ENCODE results near the gene PLPPR3.

Gene PLPPR3

DNA sequence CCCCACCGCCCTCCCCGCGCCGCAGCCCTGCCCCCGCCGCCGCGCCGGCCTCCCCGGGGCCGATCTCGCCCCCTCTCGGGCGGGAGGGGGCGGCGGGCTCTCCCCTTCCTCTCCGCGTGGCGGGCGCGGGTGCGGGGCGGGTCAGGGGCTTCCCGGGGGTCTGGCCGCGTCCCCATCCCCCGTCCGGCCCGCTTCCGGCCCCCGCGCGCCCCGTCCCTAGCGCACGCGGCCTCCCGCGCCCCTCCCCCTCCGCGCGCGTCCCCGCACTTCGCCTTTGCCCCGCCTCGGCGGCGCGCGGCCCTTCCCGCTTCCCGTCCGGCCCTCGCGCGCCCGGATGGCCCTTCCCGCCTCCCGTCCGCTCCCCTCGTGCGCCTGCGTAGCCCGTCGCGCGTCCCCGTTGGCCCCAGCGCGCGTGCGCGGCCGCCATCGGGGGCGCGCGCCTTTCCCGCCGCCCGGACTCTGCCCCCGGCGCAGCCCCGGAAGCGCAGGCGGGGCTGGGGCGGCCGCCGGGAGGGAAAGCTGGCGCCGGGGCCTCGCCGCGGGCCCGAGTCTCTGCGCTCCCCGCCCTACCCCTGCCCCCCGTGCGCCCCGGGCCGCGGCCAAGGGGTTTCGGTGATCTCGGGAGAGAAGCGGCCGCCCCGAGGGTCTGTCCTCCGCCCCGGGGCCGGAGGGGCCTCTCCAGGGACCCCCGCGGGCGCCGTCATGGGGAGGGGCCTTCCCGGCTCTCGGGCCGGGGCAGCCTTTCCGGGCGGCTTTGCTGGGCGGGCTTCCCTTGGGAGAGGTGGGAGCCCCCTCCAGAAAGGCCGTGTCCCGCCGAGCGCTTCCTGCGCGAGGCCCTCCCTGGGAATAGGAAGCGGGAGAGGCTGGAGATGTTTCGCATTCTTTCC, 24.0 kb downstream of the PLPPR3 start:
- peak in 48 of 51 donors; percentile 12 to 85 (median 60) for DNase-seq

DNA sequence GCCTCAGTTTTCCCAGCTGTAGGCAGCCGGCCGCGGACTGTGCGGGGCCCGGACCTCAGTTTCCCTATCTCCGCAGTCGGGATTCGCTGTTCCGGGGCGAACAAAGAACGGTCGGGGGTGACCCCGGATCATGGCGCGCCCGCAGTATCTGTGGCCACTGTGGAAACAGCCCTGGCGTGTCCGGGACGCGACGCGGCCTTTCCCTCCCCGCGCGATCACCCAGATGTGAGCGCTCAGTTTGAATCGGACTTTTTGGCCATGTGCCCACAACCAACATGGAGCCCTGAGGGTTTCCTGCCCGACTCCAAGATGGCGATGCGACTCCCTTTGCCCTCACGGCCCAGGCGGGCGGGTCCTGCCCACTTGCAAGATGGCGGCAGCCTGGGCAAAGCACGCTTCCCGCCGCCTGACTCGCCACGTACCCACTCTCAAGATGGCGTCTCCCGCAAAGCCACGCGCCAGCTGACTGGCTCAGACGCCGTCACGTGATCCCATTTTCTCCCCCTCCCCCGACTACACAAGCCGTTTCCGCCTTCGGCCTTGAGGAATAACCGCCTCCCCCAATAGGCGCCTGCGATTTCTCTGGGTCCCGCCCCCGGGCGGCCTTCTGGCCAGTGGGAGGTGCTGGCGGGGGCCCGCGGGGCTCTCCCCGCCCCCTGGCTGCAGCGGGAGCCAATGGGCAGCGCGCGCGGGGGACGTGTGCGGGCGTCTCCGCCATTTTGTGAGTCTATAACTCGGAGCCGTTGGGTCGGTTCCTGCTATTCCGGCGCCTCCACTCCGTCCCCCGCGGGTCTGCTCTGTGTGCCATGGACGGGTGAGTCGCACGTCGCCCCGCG, 24.8 kb downstream of the PLPPR3 start, which contains the start of gene PTBP1:
PTBP1 (plus strand) TSS at position 761 of the 836 bp plus-strand sequence; CDS start at position 807, 46 bp downstream.
- DNase-seq = peak; percentile 81 to 100 (median 100)

DNA sequence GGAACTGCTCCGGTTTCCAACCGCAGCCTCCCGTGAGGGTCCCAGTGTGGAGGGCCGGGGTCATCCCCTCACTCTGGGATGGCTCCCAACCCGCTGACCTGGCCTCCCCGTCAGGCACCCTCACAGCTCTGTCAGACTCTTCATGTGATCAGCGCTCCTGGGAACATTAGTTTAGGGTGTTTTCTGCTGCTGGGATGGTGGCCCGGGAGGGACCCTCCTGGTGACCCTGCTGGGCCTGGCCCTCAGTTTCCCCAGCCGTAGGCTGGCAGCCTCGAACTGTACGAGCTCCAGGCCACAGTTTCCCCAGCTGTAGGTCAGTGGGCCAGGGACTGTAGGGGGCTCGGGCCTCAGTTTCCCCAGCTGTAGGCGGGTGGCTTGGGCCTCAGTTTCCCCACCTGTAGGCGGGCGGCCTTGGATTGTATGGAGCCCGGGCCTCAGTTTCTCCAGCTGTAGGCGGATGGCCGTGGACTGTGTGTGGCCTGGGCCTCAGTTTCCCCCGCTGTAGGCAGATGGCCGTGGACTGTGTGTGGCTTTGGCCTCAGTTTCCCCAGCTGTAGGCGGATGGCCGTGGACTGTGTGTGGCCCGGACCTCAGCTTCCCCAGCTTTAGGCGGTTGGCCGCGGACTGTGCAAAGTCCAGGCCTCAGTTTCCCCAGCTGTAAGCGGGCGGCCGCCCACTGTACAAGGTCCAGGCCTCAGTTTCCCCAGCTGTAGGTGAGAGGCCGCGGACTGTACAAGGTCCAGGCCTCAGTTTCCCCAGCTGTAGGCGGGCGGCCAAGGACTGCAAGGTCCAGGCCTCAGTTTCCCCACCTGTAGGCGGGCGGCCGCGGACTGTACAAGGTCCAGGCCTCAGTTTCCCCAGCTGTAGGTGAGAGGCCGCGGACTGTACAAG, 25.8 kb downstream of the PLPPR3 start:
- DNase-seq = no peak

DNA sequence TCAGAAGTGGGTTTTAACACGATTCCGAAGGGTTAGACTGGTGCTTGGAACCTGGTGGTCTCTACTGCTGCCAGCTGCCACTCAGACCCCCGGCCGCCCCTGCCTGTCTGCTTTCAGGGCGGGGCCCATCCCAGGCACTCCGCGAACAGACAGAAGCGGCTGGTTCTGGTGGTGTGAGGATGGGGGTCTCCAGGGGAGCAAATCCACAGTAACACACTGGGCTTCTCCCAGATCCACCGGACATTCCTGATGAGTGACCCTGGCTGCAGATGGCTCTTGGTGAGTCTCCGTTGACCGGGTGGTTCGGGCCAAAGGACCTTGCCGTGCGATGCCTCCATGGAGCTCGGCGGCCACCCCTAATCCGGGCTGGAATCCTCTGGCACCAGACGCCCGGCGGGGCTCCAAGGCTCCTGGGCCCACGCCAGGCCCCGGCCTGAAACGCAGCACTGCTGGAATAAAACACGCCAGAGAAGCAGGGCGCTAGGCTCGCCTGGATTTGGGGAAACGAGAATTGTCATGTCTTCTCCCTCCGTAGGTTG, 26.6 kb downstream of the PLPPR3 start:
- DNase-seq = peak in 22 of 51 donors; percentile 5 to 50 (median 28)

DNA sequence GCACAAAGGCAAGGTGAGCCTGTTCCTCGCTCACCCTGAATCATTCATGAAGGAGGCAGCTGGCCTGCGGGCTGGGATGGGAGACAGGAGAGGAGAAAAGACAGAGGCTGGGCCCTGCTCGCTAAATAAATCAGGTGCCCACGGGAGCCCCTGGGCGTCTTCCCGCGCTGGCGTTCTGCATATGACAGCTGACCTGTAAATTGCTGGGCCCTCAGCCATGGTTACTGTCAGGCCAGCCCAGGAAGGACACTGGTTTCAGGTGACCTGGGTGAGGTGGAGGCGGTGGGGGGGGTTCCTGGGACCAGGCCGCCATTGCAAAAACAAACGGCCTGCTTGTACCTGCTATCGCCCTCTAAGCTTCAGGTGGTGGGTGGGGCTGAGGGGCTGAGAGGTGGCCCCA, 27.9 kb downstream of the PLPPR3 start:
- no peak for DNase-seq

DNA sequence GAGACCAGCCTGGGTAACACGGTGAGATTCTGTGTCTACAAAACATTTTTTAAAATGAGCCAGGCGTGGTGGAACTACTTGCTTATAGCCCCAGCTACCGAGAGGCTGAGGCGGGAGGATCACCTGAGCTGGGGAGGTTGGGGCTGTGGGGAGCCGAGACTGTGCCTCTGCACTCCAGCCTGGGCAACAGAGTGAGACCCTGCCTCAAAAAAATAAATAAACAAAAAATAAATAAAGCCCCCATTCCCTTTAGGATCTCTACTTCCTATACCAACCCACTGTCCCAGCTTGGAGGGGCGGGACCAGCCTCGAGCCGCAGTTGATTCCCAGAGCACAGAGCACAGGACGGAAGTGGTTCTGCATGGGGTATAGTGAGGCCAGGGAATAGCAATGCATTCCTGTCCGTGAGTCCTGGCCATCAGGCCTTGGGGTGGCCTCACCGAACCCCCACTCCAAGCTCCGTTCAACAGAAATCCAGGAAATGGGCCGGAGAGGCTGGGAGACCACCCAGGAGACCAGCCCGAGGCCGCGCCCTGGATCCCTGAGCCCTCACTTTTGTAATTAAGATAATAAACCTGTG, 29.4 kb downstream of the PLPPR3 start:
- DNase-seq = no peak

DNA sequence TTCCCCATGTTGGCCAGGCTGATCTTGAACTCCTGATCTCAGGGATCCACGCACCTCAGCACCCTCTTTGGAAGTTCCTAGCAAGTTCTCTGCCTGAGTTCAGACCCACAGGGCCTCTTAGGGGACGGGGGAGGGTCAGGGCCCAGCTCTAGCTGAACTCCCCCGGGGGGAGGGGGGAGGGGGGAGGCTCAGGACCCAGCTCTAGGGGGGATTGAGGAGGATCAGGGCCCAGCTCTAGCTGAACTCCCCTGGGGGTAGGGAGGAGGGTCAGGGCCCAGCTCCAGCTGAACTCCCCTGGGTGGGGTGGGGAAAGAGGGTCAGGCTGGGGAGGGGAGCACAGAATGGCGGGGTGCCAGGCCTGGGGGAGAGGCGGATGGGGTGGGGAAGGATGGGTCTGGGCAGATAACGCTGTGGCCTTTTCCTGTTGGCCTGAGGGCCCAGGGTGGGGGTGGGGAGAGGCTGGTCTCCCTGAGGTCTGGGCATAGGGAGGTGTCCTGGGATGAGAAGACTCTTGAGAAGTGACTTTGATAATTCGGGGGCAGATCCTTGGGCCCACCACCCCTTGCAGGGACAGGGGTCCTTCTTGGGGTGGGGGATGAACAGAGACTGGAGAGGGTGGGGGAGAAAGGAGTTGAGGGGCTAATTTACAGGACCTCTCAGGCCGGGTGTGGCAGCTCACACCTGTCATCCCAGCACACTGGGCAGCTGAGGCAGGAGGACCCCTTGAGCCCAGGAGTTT, 30.0 kb downstream of the PLPPR3 start:
- no peak for DNase-seq

DNA sequence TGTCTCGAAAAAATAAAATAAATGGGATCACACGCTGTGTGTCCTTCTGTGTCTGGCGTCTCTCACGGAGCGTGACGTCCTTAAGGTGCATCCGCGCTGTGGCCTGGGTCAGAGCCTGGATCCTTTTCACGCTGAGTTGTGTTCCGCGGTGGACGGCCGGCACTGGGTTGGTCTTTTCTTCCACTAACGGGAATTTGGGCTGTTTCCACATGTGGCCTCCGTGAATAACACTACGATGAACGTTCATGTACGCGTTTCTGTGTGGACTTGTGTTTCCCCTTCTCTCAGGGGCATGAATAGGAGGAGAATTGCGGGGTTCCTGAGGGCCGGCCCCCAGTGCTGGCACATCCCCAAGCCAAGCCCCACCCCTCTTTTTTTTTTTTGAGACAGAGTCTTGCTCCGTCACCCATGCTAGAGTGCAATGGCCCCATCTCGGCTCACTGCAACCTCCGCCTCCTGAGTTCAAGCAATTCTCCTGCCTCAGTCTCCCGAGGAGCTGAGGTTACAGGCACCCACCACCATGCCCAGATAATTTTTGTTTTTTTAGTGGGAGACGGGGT, 30.7 kb downstream of the PLPPR3 start:
- no peak for DNase-seq

DNA sequence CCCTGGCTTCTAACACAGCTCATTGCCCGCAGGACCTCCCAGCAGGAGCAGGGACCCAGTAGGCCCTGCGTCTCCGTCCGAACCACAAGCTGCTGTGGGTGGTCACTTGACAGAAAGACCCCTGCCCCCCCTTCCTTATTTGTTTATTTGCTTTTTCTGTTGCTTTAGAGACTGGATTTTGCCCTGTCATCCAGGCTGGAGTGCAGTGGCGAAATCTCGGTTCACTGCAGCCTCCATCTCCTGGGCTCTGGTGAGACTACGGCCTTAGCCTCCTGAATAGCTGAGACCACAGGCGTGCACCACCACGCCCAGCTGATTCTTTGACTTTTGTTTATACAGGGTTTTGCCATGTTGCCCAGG, 32.1 kb downstream of the PLPPR3 start:
- DNase-seq = no peak

DNA sequence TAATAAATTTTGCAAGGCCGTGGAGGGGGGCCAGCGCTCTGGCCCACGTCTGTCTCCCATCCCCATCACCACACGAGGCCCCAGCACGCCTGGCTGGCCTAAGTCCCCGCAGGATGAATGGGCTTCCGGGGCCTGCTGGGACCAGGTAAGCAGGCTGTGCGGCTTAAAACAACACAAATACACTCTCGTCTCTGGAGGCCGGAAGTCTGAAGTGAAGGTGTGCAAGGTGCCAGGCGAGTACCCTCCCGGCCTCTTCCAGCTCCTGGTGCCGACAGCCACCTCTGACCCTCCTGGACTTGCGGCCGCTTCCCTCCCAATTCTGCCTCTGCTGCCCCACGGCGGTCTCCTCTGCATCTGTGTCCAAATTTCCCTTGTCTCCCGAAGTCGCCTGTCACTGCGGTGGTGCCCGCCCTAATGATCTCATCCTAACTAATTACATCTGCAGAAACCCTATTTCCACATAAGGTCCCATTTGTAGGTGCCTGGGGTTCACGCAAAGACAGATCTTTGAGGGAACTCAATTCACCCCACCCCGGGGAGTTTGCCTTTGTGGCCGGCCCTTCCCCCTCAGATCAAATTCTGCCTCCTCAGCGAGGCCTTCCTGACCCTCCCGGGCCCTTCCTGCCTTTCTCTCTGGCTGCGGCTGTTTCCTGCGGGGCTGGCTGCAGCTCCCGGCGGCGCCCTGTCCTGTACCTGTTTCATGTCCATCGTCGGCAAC, 32.6 kb downstream of the PLPPR3 start:
- no peak for DNase-seq

DNA sequence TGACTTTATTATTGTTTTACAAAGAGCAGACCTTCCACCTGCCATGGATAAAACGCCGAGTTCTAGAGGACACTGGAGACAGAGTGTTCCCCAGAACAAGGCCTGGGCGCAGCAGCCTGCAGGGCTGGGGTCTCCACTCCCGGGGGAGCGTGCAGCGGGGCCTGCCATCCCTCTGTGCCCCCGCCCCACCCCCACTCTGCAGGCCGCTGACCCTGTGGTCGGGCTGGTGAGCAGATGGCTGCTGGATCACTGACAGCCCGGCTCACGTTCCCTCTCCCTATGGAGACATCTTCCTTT, 33.1 kb downstream of the PLPPR3 start:
- DNase-seq = no peak

DNA sequence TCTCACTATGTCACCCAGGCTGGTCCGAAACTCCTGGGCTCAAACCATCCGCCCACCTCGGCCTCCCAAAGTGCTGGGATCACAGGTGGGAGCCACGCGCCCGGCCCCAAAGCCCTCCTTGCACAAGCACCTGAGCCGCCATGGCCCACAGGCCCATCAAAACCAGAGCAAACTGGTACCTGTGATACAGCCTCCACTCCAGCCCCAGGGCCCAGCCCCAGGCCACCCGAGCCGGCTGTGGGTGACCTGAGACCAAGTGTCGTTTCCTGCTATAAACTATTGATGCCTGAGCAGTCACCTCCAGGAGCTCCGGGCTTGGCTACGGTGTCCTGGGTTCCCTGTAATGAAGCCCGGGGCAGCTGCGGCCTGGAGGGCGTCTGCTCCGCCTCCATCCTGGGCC, 34.2 kb downstream of the PLPPR3 start:
- no peak for DNase-seq

DNA sequence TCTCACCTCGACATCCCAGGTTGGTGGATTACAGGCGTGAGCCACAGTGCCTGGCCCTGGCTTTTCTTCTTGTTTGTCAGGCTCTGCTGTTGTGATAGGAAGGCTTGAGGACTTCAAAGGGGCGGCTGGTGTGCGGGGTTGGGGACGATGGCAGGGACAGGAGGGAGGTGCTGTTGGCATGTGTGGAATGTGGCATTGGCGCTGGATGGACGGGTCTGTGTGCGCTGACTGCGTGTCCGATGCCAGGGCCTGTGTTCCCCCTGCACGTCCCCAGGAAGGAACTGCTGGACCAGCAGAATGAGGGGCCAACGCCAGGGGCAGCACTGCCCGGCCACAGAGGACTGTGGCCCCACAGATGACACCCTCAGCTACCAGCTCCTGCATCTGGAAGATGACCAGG, 37.2 kb downstream of the PLPPR3 start:
- DNase-seq = no peak

DNA sequence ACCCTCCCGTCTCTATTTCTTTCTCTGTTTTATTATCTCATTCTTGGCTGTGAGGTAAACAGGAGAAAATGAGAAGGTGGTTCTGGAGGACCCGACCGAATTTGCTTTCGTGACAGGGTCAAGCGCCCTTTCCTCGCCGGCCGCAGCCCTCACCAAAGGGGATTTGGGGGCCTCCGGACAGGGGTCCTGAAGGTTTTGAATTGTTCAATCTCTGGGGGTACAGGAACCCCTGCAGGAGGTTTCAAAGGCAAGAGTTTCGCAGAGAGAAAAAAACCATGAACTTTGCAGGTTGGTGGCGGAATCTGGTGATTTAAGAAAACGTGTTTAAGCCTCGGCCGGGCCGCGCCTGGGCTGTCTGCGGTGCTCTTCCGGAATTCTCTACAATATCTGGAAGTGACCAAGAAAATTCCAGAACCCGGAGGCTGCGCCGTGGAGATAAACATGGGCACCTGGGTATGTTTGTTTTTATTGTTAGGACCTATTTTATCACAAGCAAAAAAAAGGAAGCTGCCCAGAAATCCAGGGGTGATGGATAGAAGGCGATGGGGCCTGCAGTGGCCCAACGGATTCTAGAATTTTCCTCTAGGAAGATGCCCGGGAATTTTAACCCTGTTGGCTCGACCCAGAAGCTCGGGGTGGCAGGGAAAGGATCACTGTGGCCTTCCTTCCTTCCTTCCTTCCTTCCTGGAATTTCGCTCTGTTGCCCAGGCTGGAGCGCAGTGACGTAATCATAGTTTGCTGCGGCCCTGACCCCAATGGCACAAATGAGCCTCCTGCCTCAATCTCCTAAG, 38.7 kb downstream of the PLPPR3 start:
- no peak for DNase-seq

DNA sequence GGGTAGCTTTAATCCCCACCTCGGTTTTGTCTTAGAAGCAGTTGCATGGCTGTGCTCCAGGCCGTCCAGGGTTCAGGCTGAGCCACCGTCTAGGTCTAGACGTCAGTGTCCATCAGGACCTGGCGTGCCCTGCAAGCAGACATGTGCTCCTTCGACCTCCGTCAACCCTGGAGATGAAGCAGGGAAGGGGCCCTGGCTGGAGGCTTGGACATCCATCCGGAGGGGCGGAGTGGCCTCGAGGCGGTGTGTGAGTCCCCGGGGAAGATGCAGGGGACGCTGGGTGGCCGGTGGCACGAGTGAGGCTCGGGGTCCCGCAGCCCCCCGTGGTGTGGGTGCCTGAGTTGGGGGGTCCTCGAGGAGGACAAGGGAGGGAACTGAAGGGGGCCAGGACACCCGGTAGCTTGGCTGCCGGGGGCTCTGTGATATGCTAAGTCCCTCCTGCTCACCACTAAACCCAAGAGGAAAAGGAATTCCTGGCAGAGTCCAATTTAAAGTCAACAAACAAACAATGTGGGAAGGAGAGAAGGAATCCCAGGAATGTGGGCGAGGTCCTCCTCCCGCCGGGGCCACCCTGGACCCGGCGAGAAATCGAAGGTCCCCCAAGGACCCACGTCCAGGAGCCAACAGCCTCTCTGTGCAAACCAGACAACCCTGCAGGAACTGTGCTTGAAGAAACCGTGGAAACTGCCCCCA, 39.4 kb downstream of the PLPPR3 start:
- no peak for DNase-seq

DNA sequence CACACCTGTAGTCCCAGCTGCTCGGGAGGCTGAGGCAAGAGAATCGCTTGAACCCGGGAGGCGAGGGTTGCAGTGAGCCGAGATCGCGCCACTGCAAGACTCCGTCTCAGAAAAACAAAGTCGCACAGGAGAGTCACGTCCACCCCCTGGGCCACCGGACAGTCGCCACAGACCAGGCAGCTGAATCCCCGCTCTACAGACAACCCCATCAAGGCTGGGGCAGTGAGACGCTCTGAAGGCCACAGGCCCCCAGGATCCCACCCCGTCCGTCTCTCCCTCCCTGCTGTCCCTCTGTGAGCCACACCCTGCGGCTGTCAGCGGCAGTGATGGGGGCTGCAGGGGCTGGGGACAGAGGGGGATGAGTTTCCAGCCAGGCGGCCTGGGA, 40.0 kb downstream of the PLPPR3 start:
- DNase-seq = no peak

DNA sequence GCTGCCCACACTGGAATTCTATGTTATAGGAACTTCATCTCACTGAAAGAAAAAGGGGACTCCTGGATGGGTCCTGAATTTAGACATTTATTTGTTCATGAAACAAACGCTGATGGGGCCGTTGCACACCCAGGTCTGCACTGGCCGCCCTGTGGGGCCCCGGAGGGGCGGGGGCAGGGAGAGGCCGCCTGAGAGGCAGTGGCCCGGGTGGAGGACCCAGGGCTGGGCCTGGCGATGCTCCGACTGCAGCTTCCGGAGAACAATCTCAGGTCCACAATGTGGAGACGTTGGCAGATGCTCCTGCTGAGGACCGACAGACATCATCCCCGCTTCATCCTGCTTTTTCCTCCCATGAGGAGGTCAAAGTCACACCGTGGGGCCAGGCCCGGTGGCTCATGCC, 40.8 kb downstream of the PLPPR3 start:
- no peak for DNase-seq
